K562 (cell line): ENCODE measurements around the gene DDX18. TPM values are rescaled to one million over a fixed set of nuclear protein-coding genes. Genes with fewer than 3 reads are reported as not detected.

ENCODE experiments used
- ATAC-seq: fragments of 200-7000 bp; cut with Tn5 transposase; 3 replicates; pipeline ENCODE4 v1.9.1; 2020; ENCODE audit warnings: moderate library complexity
- BruUV-seq: library from RNA; stranded (reverse); fragments of 400-500 nt; replicated peaks from 2 replicates; lab custom pipeline; 2021; lab: Mats Ljungman, UMichigan
- CTCF ChIA-PET: fragments of 300-600 bp; formaldehyde crosslinking; extraction: SDS; loops from one replicate; lab custom pipeline; 2021; ENCODE audit warnings: low intra/inter-chr PET ratio; lab: Yijun Ruan, JAX
- POLR2A ChIA-PET: fragments of 300-600, 350-650 bp; sonication (Branson Sonifier 250); formaldehyde crosslinking; extraction: SDS; loops from one replicate; lab custom pipeline; 2021; ENCODE audit warnings: antibody characterized with exemption, inconsistent platforms; lab: Yijun Ruan, JAX
- DNase-seq, 4 experiments: peaks; one replicate each; pipeline versions ENCODE4 v3.0.0 to v3.0.0-alpha.2; 2011 to 2018; ENCODE audit warnings: low spot score in 3 of 4, mixed read lengths in 3 of 4; ENCODE audit errors: extremely low read depth in 1 of 4
- FAIRE-seq: peaks from 2 replicates; lab custom pipeline; 2011; peaks lifted over from hg19 to GRCh38; lab: Jason Lieb, UNC
- H2AFZ ChIP-seq: 2 replicates; pipeline ENCODE4 v1.6.0; 2011; ENCODE audit warnings: low read depth, low read length, control low read depth, inconsistent platforms
- H3K27ac ChIP-seq: fragments of 200-600 bp; 3 replicates; pipeline ENCODE4 v1.8.0; 2011; ENCODE audit warnings: low read depth, mild to moderate bottlenecking, control low read depth, inconsistent platforms, low read length, moderate library complexity, mixed read lengths; ENCODE audit errors: extremely low read depth
- H3K27me3 ChIP-seq, 2 experiments: fragments of 300-600 bp in 1 of 2; 2 replicates in 1 of 2; 3 replicates in 1 of 2; pipeline versions ENCODE4 v1.6.0 to v1.8.0; 2011; ENCODE audit warnings: inconsistent platforms in 2 of 2, low read length in 2 of 2, mild to moderate bottlenecking in 1 of 2, mixed read lengths in 1 of 2, moderate library complexity in 1 of 2; ENCODE audit not compliant: control insufficient read depth in 2 of 2, insufficient read depth in 2 of 2
- H3K36me3 ChIP-seq: fragments of 300-600 bp; 3 replicates; pipeline ENCODE4 v1.8.0; 2011; ENCODE audit warnings: mild to moderate bottlenecking, low read length, inconsistent platforms; ENCODE audit not compliant: control insufficient read depth, insufficient read depth
- H3K4me1 ChIP-seq, 2 experiments: fragments of 200-600 bp in 1 of 2; replicated peaks in 1 of 2; 2 replicates in 1 of 2; 3 replicates in 1 of 2; pipeline versions ENCODE4 v1.5.1 to v1.8.0; 2011; ENCODE audit warnings: inconsistent platforms in 2 of 2, low read length in 2 of 2, mild to moderate bottlenecking in 1 of 2, mixed read lengths in 1 of 2, moderate library complexity in 1 of 2; ENCODE audit not compliant: control insufficient read depth in 2 of 2, insufficient read depth in 2 of 2
- H3K4me2 ChIP-seq: 2 replicates; pipeline ENCODE4 v1.6.1; 2011; ENCODE audit warnings: low read length, control low read depth, inconsistent platforms, mixed read lengths; ENCODE audit not compliant: insufficient read depth
- H3K4me3 ChIP-seq: fragments of 200-600 bp; sonication (generic), shearing (Covaris generic); 2 replicates; pipeline ENCODE4 v1.5.1; 2016; ENCODE audit warnings: control low read depth, inconsistent platforms
- H3K79me2 ChIP-seq: fragments of 200-600 bp; 3 replicates; pipeline ENCODE4 v1.8.0; 2011; ENCODE audit warnings: low read length, inconsistent platforms; ENCODE audit not compliant: control insufficient read depth, insufficient read depth
- H3K9ac ChIP-seq, 2 experiments: 2 replicates each; pipeline versions ENCODE4 v1.6.0 to v1.6.1; 2011; ENCODE audit warnings: low read depth in 2 of 2, low read length in 2 of 2, control low read depth in 1 of 2, inconsistent platforms in 1 of 2, mild to moderate bottlenecking in 1 of 2, mixed read lengths in 1 of 2; ENCODE audit not compliant: insufficient read depth in 1 of 2
- H3K9me1 ChIP-seq: one replicate; pipeline ENCODE4 v1.6.0; 2011; ENCODE audit warnings: inconsistent platforms, mild to moderate bottlenecking, low read length, moderate library complexity; ENCODE audit not compliant: control insufficient read depth, insufficient read depth
- H3K9me3 ChIP-seq: replicated peaks from 2 replicates; pipeline ENCODE4 v1.5.1; 2011; ENCODE audit warnings: low read depth, low read length, inconsistent platforms; ENCODE audit not compliant: control insufficient read depth, insufficient read depth
- H4K20me1 ChIP-seq: replicated peaks from 2 replicates; pipeline ENCODE4 v1.6.1; 2011; ENCODE audit warnings: low read length, inconsistent platforms, mixed read lengths; ENCODE audit not compliant: control insufficient read depth, insufficient read depth
- ELF2 ChIP-seq: fragments of 250-450 bp; sonication (Bioruptor Pico); IDR thresholded peaks from 2 replicates; pipeline ENCODE4 v1.5.0; 2021; ENCODE audit warnings: mild to moderate bottlenecking
- GABPA ChIP-seq: fragments of 200-800 bp; sonication (Bioruptor generic); conservative IDR thresholded peaks from 2 replicates; pipeline ENCODE4 v1.6.1; 2016; ENCODE audit warnings: low read depth, missing genetic modification characterization, missing compliant biosample characterization
- GTF2E2 ChIP-seq: fragments of 200-800 bp; sonication (Bioruptor generic); IDR thresholded peaks from 2 replicates; pipeline ENCODE4 v1.6.1; 2016; ENCODE audit warnings: missing genetic modification characterization, missing compliant biosample characterization
- PHF21A ChIP-seq: fragments of 450-650 bp; IDR thresholded peaks from 2 replicates; pipeline ENCODE4 v1.6.1; 2017; ENCODE audit warnings: low read depth, borderline replicate concordance
- SMARCA4 ChIP-seq: fragments of 450-650 bp; IDR thresholded peaks from 2 replicates; pipeline ENCODE4 v1.6.1; 2016
- SP2 ChIP-seq: IDR thresholded peaks from 2 replicates; pipeline ENCODE4 v1.6.1; 2011; ENCODE audit warnings: mild to moderate bottlenecking, low read depth, low read length, moderate library complexity; ENCODE audit not compliant: poor library complexity, severe bottlenecking; ENCODE audit errors: extremely low read depth
- ZNF57 ChIP-seq: fragments of 450-650 bp; formaldehyde crosslinking; IDR thresholded peaks from 2 replicates; pipeline ENCODE4 v1.4.0; 2020; ENCODE audit warnings: mild to moderate bottlenecking, moderate library complexity
- ZSCAN32 ChIP-seq: fragments of 450-650 bp; formaldehyde crosslinking; IDR thresholded peaks from 2 replicates; pipeline ENCODE4 v1.4.0; 2020; ENCODE audit warnings: mild to moderate bottlenecking, moderate library complexity
- WGBS: fragments of 100-300 bp; shearing (Covaris generic); methylation state at CpG from one replicate; pipeline ENCODE4 v1.1.6; 2016; ENCODE audit warnings: low coverage, mixed read lengths; ENCODE audit not compliant: insufficient coverage; ENCODE audit errors: missing lambda C conversion rate; 5-methylcytosine and 5-hydroxymethylcytosine counted together
- in situ Hi-C: fragments of 300-500 bp; cut with MboI; formaldehyde crosslinking; loops from 4 replicates; pipeline ENCODE4 v1.15.0; 2018; ENCODE audit warnings: inconsistent platforms, mixed read lengths
- intact Hi-C: fragments of 100-400 bp; cut with micrococcal nuclease; formaldehyde crosslinking; loops from 2 replicates; pipeline ENCODE4 v1.14.2; 2022
- polyA plus RNA-seq, 8 experiments: library from polyadenylated mRNA; depleted of rRNA in 4 of 8; stranded (reverse) in 5 of 8; unstranded in 3 of 8; fragments of >200 nt; fragmentation: Nextera tagmentation in 2 of 8; fragmentation: Illumina TruSeq in 1 of 8; extraction: Ambion mirVana in 2 of 8; extraction: Trizol in 1 of 8; gene quantifications; 2 replicates each; pipeline versions ENCODE4 v1.2.1 to v1.2.3, GENCODE V29; 2011 to 2014; ENCODE audit warnings: inconsistent platforms in 1 of 8, missing spikeins in 1 of 8
- total RNA-seq, 7 experiments: library from RNA; depleted of rRNA in 6 of 7; stranded (reverse); fragments of >200 nt in 6 of 7; fragmentation: Illumina TruSeq in 2 of 7; extraction: Trizol in 2 of 7; gene quantifications; 2 replicates each; pipeline versions ENCODE4 v1.2.1 to v1.2.3, GENCODE V29; 2011 to 2021; ENCODE audit warnings: low replicate concordance in 1 of 7
- TF ChIP-seq, protein P1 (sequence below): fragments of 450-650 bp; IDR thresholded peaks from one replicate; pipeline ENCODE4 v1.6.1; 2018; ENCODE audit warnings: mild to moderate bottlenecking, moderate library complexity; ENCODE audit not compliant: partially characterized antibody
- TF ChIP-seq, protein P2 (sequence below): fragments of 250-450 bp; sonication (Bioruptor Pico); IDR thresholded peaks from 2 replicates; pipeline ENCODE4 v1.6.1; 2021; ENCODE audit warnings: mild to moderate bottlenecking

DDX18 gene
- total and polyA plus RNA-seq, 9 of the 15 experiments (the other 6 are each of a cell fraction or from before 2014, with no cell fraction given), result 67.9 to 156 (median 116) TPM

- no peaks in the 10 kb centered on the region for H4K20me1 ChIP-seq
- TF ChIP-seq GTF2E2 (no peak), PHF21A (no peak), SP2 (no peak), GABPA (tag) (no peak), ZSCAN32 (CRISPR knock-in tag) (no peak), ZNF57 (no peak), SMARCA4 (no peak), ELF2 (CRISPR knock-in tag) (no peak)
- TF ChIP-seq, protein P1, sequence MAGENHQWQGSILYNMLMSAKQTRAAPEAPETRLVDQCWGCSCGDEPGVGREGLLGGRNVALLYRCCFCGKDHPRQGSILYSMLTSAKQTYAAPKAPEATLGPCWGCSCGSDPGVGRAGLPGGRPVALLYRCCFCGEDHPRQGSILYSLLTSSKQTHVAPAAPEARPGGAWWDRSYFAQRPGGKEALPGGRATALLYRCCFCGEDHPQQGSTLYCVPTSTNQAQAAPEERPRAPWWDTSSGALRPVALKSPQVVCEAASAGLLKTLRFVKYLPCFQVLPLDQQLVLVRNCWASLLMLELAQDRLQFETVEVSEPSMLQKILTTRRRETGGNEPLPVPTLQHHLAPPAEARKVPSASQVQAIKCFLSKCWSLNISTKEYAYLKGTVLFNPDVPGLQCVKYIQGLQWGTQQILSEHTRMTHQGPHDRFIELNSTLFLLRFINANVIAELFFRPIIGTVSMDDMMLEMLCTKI, result no peak
- TF ChIP-seq, protein P2, sequence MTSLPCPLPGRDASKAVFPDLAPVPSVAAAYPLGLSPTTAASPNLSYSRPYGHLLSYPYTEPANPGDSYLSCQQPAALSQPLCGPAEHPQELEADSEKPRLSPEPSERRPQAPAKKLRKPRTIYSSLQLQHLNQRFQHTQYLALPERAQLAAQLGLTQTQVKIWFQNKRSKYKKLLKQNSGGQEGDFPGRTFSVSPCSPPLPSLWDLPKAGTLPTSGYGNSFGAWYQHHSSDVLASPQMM, result no peak
- no peak for ATAC-seq
- H3K27me3 ChIP-seq, result peaks cover 12 to 15% of the 10 kb centered on the region in 2 experiments
- no peak for DNase-seq
- in situ Hi-C loops (no loop called here), intact Hi-C loops (no loop called here)
- no peak overlapping the region for H3K9ac ChIP-seq
- H3K4me1 ChIP-seq, result no peaks in the 10 kb centered on the region
- no peak overlapping the region for H3K4me3 ChIP-seq
- no peak overlapping the region for H3K27ac ChIP-seq
- no peak overlapping the region for H2AFZ ChIP-seq
- H3K9me3 ChIP-seq, result no peaks in the 10 kb centered on the region
- WGBS, result 4% methylated on average over 2 of the region's 2 CpGs
- no peaks in the 10 kb centered on the region for H3K9me1 ChIP-seq
- no peak for FAIRE-seq
- BruUV-seq, result no TSS peak
- no peaks in the 10 kb centered on the region for H3K36me3 ChIP-seq
- H3K4me2 ChIP-seq, result no peak overlapping the region
- H3K79me2 ChIP-seq, result no peaks in the 10 kb centered on the region
- ChIA-PET CTCF (no interaction called here), POLR2A (no interaction called here)
Observed at GRCh38 chr2:117853316-117853715, 38.8 kb downstream of the DDX18 start.
